Thoracic aorta (tissue), 2 donors: ENCODE measurements around the gene KAZN. TPM values are rescaled to one million over a fixed set of nuclear protein-coding genes. Genes with fewer than 3 reads are reported as not detected.

ENCODE experiments used
- ATAC-seq: fragments of 150-250 bp; one replicate; pipeline ENCODE4 v1.8.0; 2017; ENCODE audit warnings: low read depth; ENCODE audit not compliant: insufficient number of reproducible peaks, low FRiP score
- DNase-seq: peaks from one replicate; pipeline ENCODE4 v3.0.0-alpha.2; 2020; ENCODE audit warnings: low spot score
- H3K27ac ChIP-seq, 2 donors: fragments of 200-600 bp; sonication (generic); 1 replicate in 1 of 2; 2 replicates in 1 of 2; pipeline ENCODE4 v1.5.1; 2016; ENCODE audit warnings: mild to moderate bottlenecking in 2 of 2, moderate library complexity in 2 of 2
- H3K27me3 ChIP-seq: fragments of 200-600 bp; sonication (generic); replicated peaks from 2 replicates; pipeline ENCODE4 v1.6.0; 2016; ENCODE audit warnings: mild to moderate bottlenecking; ENCODE audit not compliant: insufficient read depth
- H3K36me3 ChIP-seq: fragments of 200-600 bp; sonication (generic); one replicate; pipeline ENCODE4 v1.5.1; 2016
- H3K4me1 ChIP-seq, 2 donors: fragments of 200-600 bp; sonication (generic); 1 replicate in 1 of 2; 2 replicates in 1 of 2; pipeline versions ENCODE4 v1.5.1 to v1.6.0; 2016; ENCODE audit warnings: low read depth in 2 of 2, mild to moderate bottlenecking in 1 of 2; ENCODE audit not compliant: control insufficient read depth in 1 of 2
- H3K4me3 ChIP-seq: fragments of 200-600 bp; sonication (generic); 2 replicates; pipeline ENCODE4 v1.5.1; 2016; ENCODE audit warnings: mild to moderate bottlenecking
- H3K9me3 ChIP-seq: fragments of 200-600 bp; sonication (generic); 2 replicates; pipeline ENCODE4 v1.5.1; 2016
- CTCF ChIP-seq: fragments of 200-600 bp; sonication (generic); IDR thresholded peaks from one replicate; pipeline ENCODE4 v1.5.1; 2019; ENCODE audit warnings: antibody characterized with exemption
- total RNA-seq, 2 donors: library from RNA; depleted of rRNA; stranded (reverse); fragments of >200 nt; gene quantifications; one replicate each; pipeline versions ENCODE4 v1.1.0 to v1.2.3, GENCODE V29; 2016

KAZN gene
- total RNA-seq, 2 donors from 2014 or later, result 17.4 to 30.3 TPM

DNA sequence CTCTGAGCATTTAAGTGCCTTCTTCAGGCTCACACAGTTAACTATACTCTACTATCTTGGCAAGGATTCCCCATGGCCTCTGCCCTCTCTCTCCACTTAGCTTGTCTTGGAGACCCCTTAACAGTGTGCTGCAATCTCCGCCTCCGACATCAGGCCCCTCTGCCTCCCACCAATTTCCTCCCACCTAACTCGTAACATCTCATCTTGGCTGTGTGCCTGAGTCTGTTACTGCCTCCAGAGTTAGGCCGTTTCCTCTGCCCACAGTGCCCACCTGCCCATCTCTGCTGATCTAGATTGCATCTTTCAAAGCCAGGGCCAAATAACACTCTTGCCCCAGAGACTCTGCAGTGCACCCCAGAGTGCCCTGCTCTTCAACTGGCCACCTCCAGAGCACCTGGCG is 310.8 kb downstream of the KAZN start:
- Histone ChIP-seq H3K27ac (no peak overlapping the region), H3K4me1 (peaks cover 11 to 33% of the 10 kb centered on the region in 2 donors), H3K27me3 (no peaks in the 10 kb centered on the region), H3K9me3 (no peaks in the 10 kb centered on the region), H3K36me3 (no peaks in the 10 kb centered on the region), H3K4me3 (no peak overlapping the region)
- no peak for ATAC-seq
- TF ChIP-seq CTCF, result no peak
- no peak for DNase-seq

GRCh38 chr1:14909920-14910460 is 311.5 kb downstream of the KAZN start:
- DNase-seq (no peak), ATAC-seq (no peak)
- Histone ChIP-seq H3K27ac (peak overlapping the region; percentile 20 to 73), H3K27me3 (no peaks in the 10 kb centered on the region), H3K4me3 (no peak overlapping the region), H3K4me1 (peaks cover 11 to 33% of the 10 kb centered on the region in 2 donors), H3K36me3 (no peaks in the 10 kb centered on the region), H3K9me3 (no peaks in the 10 kb centered on the region)
- no peak for TF ChIP-seq CTCF

DNA sequence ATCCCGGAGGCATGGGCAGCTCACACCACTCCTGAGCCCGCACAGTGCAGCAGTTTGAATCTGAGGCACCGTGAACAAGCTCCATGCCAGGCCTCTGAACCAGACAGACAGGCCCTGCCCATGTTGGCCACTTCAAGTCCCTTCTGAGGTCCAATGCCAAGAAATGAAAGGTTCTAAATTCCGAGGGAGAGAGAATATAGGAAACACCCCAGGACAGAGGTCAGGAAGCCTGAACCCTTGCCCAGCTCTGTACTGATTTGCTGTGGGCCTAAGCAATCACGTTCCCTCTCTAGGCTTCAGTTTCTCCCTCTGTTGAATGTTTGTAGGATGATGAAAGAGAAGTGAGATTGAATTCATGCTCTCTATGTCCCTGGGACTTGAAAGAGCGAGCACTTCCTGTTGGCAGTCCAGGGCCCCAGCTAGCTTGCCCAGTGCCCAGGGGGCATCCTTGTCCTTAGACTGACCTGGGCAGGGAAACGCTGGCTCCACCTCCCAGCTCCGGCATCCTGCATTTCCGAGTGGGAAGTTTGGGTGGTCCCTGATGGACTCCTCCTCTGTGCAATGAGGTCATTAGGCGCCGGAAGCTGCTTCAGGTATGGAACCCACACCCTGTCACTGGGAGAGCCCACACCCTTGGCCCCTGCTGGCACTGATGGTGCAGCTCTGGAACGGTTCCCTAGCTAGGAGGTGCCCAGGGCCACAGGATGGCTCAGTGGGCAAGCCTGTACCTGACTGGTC is 312.7 kb downstream of the KAZN start:
- Histone ChIP-seq H3K4me1 (peaks cover 11 to 33% of the 10 kb centered on the region in 2 donors), H3K36me3 (no peaks in the 10 kb centered on the region), H3K9me3 (no peaks in the 10 kb centered on the region), H3K4me3 (no peak overlapping the region), H3K27ac (peak overlapping the region; percentile 55 to 73), H3K27me3 (no peaks in the 10 kb centered on the region)
- TF ChIP-seq CTCF, result no peak
- no peak for DNase-seq
- peak; percentile 47 for ATAC-seq

GRCh38 chr1:14912839-14913481 is 314.5 kb downstream of the KAZN start:
- no peak for DNase-seq
- Histone ChIP-seq H3K4me1 (peaks cover 11 to 33% of the 10 kb centered on the region in 2 donors), H3K27ac (peak overlapping the region; percentile 40 to 51), H3K27me3 (no peaks in the 10 kb centered on the region), H3K9me3 (no peaks in the 10 kb centered on the region), H3K4me3 (no peak overlapping the region), H3K36me3 (no peaks in the 10 kb centered on the region)
- ATAC-seq, result no peak
- no peak for TF ChIP-seq CTCF

DNA sequence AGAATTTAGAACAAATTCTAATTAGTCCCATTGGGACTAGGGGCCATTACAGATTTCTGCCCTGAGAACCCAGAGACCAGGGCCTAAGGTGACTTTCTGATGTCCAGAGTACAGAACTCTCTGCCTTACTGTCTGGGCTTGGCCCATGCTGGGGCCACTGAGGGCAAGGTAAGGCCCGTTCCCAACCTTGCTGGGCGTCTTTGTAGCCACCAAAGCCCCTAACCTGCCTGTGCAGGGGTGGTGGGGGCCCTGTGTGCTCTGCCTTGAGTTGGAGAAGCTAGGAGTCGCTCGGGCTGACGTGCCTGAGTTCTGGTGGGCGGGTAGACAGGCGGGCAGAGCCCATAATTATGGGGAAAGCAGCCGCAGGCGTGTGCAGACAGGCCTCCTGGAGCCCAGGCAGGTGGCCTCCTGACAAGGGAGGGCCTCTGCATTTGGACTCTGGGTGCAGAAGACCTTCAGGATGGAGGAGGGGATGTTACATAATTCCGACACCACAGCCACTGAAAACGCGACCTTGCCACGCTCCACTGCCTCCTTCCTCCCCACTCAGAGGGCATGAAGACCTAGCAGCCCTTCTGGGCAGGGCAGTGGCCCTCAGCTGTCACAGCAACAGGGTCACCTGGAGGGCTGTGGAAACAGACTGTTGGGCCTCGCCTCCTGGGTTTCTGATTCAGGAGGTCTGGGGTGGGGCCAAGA is 315.1 kb downstream of the KAZN start:
- H3K4me1 ChIP-seq, result peaks cover 11 to 33% of the 10 kb centered on the region in 2 donors
- no peak for ATAC-seq
- peak overlapping the region; percentile 40 to 51 for H3K27ac ChIP-seq

More for the DNA sequence above, 315.1 kb downstream of the KAZN start:
- DNase-seq, result no peak
- Histone ChIP-seq H3K4me3 (no peak overlapping the region), H3K27me3 (no peaks in the 10 kb centered on the region), H3K9me3 (no peaks in the 10 kb centered on the region), H3K36me3 (no peaks in the 10 kb centered on the region)
- TF ChIP-seq CTCF, result no peak
